Dendritic cell treated with granulocyte-macrophage colony-stimulating factor and Interleukin-4, amounts not matched to agents 40 ng/mL and 50 ng/mL, for 4 days (primary cell): Measurements from ENCODE around the gene TNFAIP1.
A peak's percentile ranks its signal among the peaks of the same experiment; 100 is the strongest.

Experiments
- H3K27ac Mint-ChIP-seq: one replicate; pipeline ENCODE4 v1.8.0; 2022; ENCODE audit warnings: mild to moderate bottlenecking, mixed read lengths
- H3K27me3 Mint-ChIP-seq: one replicate; pipeline ENCODE4 v1.8.0; 2022; ENCODE audit warnings: mild to moderate bottlenecking, mixed read lengths
- H3K36me3 Mint-ChIP-seq: one replicate; pipeline ENCODE4 v1.8.0; 2022; ENCODE audit warnings: low read depth, mixed read lengths
- H3K4me1 Mint-ChIP-seq: one replicate; pipeline ENCODE4 v1.8.0; 2022; ENCODE audit warnings: low read depth, mixed read lengths
- H3K4me3 Mint-ChIP-seq: one replicate; pipeline ENCODE4 v1.8.0; 2022; ENCODE audit warnings: mild to moderate bottlenecking, moderate library complexity, mixed read lengths
- H3K9me3 Mint-ChIP-seq: one replicate; pipeline ENCODE4 v1.8.0; 2022; ENCODE audit warnings: mixed read lengths
- intact Hi-C: fragments of 100-400 bp; cut with micrococcal nuclease; formaldehyde crosslinking; loops from one replicate; pipeline ENCODE4 v1.15.0; 2022

TNFAIP1 gene

DNA sequence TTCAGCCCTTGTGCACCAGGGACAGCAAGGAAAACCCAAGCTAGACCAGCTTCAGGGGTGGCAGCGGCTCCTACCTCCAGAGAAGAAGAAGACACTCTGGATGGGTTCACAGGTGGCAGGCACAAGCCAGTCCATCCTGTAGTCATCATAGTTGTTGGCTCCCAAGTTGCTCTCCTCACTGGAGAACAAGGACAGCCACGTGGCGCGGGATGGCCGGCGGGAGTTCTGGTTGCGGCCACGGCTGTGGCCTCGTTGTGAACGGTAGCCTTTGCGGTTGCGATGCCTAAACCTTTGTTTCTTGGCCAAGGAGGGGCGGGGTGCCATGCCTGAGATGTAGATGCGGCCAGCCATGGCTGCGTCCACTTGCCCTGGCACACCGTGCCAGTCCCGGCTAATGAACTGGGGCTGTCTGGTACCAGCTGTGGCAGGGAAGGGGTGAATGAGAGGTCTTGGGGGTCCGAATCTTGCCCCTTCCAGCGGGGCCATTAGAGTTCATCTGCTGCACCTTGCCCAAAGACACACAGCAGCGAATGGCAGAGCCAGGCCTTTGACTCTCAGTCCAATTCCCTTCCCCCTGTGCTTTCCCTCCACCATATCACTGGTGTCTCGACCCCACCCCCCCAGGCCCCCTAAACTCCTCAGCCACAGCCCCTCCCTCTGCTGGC, 32.2 kb downstream of the TNFAIP1 start:
- Mint-ChIP-seq H3K27ac (no peak overlapping the region), H3K9me3 (no peaks in the 10 kb centered on the region), H3K4me1 (peaks cover 31% of the 10 kb centered on the region), H3K36me3 (peaks cover 56% of the 10 kb centered on the region), H3K4me3 (no peak overlapping the region), H3K27me3 (peaks cover 13% of the 10 kb centered on the region)
- intact Hi-C loops, result no loop called here

DNA sequence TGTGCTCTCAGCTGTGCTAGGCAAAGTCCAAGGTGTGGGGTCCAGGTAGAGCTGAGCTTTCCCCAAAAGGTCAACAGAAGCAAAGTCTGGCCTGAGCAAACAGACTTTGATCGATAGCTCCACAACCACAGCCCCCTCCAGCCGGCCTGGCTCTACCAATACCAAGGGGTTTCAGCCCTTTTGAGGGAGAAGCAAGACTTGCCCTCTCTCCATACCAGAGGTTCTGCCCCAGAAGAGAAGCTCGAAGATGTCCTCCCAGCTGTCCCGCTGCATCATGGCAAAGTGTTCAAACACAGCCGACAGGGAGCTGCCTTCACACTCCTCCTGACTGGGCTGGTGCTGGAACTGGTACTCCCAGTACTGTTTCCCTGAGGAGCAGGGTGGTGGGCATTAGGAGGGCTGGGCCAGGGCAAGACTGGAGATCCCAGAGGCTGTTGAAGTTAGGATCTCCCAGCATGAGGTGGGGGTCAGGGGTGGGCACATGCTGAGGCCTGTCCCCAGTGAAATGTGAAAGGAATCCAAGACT, 32.8 kb downstream of the TNFAIP1 start:
- intact Hi-C loops, result no loop called here
- Mint-ChIP-seq H3K4me3 (no peak overlapping the region), H3K4me1 (peaks cover 35% of the 10 kb centered on the region), H3K27me3 (peaks cover 19% of the 10 kb centered on the region), H3K9me3 (no peaks in the 10 kb centered on the region), H3K36me3 (peaks cover 50% of the 10 kb centered on the region), H3K27ac (no peak overlapping the region)

DNA sequence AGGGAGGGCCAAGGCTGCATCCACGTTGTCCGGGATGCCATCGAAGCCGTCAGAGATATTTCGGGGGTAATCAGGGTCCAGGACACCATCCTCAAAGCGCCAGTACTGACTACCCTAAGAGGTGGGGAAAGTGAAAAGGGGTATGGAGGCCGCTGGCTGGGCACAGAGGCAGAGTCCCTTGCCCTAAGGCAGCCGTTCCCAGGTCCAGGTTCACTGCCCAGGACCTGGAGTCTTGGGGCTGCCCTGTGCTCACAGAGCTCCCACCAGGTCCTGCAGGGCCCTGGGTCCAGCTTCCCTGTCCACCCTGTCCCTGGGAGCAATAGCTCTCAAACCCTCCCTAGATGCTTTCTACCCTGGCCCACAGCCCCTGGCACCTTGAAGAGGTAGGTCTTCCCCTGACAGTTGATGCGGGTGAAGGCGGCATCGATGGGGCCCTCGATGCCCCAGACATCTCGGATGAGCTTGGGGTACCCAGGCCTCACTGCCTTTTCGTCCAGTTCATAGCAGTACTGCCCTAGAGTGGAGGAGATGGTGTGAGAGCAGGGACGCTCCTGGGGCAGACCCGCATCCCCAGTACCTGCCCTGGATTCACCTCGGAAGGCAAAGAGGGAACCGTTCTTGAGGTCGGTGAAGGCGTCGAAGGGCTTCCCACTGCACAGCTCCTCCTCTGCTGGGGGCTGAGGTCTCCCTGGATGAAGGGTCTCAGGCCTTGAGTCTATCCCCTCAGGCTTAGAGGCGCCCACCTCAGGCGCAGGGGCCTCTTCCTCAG, 33.5 kb downstream of the TNFAIP1 start:
- Mint-ChIP-seq H3K4me3 (no peak overlapping the region), H3K27me3 (peaks cover 25% of the 10 kb centered on the region), H3K36me3 (peaks cover 43% of the 10 kb centered on the region), H3K9me3 (no peaks in the 10 kb centered on the region), H3K4me1 (peaks cover 35% of the 10 kb centered on the region), H3K27ac (no peak overlapping the region)
- intact Hi-C loops, result no loop called here

DNA sequence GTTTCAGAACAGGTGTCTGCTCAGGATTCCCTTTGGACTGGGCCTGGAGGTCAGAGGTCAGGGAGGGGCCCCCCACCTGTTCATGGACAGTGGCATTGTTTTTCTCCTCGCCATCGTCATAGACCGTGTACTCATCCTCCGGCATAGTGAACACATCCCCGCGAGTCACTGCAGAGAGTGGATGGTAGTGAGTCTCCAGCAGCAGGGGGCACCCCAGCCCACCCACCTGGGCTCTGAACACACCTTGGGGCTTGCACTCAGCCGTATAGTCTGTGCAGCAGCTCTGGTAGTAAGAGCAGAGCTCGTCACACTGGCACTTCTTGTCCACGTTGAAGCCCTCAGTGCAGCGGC, 34.1 kb downstream of the TNFAIP1 start:
- no peaks in the 10 kb centered on the region for H3K9me3 Mint-ChIP-seq
- H3K36me3 Mint-ChIP-seq, result peaks cover 37% of the 10 kb centered on the region
- peaks cover 35% of the 10 kb centered on the region for H3K4me1 Mint-ChIP-seq
- H3K27me3 Mint-ChIP-seq, result peaks cover 28% of the 10 kb centered on the region
- H3K4me3 Mint-ChIP-seq, result no peak overlapping the region
- peak overlapping the region; percentile 28 for H3K27ac Mint-ChIP-seq
- intact Hi-C loops, result no loop called here

DNA sequence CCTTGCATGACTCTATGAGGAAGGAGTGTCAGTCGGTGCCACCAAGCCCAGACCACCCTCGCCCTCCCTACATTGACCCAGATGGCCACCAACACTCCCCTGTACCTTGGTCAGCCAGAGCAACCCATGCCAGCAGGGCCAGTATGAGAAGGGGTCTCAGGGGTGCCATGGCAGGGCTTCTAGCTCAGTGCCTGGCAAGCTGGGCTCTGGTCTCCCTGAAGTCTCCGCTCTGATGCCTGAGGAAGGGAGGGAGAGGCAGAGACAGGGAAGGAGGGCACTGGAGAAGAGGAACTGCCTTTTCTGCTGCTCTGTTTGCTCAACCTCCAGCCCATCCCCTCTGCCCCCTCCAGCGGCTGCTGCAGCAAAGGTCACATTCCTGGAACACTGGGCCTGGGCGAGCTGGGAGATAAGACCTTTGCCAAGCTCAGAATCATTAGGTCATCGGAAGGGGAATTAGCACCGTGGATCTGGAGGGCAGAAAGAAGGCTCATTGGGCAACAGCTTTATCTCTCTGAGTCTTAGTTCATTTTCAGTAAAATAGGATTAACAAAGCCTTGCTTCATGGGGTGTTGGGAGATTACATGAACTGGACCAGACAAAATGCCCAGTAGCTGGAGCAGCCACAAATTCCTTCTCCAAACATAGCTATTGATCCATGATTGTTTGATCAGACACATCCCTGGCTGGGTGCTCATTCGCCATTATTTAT, 34.6 kb downstream of the TNFAIP1 start, which contains the start of gene VTN:
VTN (minus strand) TSS at position 273 of the 709 bp plus-strand sequence; CDS start at position 169, 104 bp downstream.
- Mint-ChIP-seq H3K9me3 (no peaks in the 10 kb centered on the region), H3K27ac (peak within 1 kb of the TSS; percentile 28), H3K4me3 (peak within 1 kb of the TSS; percentile 76), H3K36me3 (peaks cover 32% of the 10 kb centered on the region), H3K27me3 (peaks cover 31% of the 10 kb centered on the region), H3K4me1 (peaks cover 35% of the 10 kb centered on the region)
- intact Hi-C loops, result no loop called here

DNA sequence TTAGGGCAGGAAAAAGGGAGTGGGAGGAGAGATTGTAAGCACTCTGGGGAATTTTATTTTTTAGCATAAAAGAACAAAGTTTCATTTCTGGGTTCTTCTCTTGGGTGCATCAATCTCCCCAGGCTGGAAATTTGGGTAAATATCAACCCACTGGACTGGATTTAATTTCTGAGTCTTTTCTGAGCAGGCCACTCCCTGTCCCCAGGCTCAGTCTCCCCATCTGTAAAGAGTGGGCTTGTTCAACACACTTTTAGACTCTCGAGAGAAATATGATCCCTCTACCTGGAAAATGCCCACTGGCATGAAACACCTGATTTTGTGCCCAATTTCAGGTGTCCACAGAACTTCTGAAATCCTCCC, 35.2 kb downstream of the TNFAIP1 start:
- intact Hi-C loops, result no loop called here
- Mint-ChIP-seq H3K4me1 (peaks cover 35% of the 10 kb centered on the region), H3K9me3 (no peaks in the 10 kb centered on the region), H3K36me3 (peaks cover 26% of the 10 kb centered on the region), H3K4me3 (no peak overlapping the region), H3K27me3 (peaks cover 33% of the 10 kb centered on the region), H3K27ac (peak overlapping the region; percentile 28)

DNA sequence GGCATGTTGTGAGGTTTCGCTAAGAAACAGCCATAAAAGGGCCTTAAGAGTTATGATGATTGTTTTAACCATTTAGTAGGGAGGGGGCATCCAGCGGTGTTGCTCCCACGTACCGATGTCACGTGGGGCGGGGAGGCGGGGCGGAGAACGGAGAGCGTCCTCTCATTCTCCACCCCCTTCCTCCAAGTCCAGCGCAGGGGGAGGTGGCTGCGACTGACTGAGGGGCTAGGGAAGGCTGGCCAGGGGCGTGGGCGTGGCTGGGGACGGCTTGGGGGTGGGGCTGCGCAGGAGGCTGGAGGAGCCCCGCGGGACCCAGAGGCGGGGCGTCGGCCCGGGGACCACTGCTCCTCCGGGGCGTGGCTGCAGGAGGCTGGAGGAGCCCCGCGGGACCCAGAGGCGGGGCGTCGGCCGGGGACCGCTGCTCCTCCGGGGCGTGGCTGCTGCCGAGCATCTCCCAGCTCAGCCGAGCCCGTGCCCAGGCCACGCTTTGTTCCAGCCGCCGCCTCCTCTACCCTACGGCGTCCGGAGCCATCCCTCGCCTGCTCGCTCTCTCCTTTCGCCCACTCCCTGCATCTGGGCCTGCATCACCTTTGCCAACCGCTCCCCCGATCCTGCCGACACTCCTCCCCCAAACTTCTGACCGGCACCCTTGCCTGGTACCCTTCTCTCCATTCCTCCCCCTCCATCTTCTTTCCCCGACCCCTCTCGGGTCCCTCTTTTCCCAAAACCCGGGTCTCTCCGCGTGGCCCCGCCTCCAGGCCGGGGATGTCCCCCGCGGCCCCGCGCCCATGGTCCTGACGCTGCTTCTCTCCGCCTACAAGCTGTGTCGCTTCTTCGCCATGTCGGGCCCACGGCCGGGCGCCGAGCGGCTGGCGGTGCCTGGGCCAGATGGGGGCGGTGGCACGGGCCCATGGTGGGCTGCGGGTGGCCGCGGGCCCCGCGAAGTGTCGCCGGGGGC, 36.0 kb downstream of the TNFAIP1 start, which contains the start of gene SARM1:
SARM1 (plus strand) TSS at position 450 of the 958 bp plus-strand sequence; CDS start at position 789, 339 bp downstream.
- peaks cover 18% of the 10 kb centered on the region for H3K36me3 Mint-ChIP-seq
- peak within 1 kb of the TSS; percentile 76 for H3K4me3 Mint-ChIP-seq
- H3K27ac Mint-ChIP-seq, result peak within 1 kb of the TSS; percentile 28
- peaks cover 35% of the 10 kb centered on the region for H3K4me1 Mint-ChIP-seq
- H3K27me3 Mint-ChIP-seq, result peaks cover 33% of the 10 kb centered on the region
- intact Hi-C loops, result no loop called here
- no peaks in the 10 kb centered on the region for H3K9me3 Mint-ChIP-seq

DNA sequence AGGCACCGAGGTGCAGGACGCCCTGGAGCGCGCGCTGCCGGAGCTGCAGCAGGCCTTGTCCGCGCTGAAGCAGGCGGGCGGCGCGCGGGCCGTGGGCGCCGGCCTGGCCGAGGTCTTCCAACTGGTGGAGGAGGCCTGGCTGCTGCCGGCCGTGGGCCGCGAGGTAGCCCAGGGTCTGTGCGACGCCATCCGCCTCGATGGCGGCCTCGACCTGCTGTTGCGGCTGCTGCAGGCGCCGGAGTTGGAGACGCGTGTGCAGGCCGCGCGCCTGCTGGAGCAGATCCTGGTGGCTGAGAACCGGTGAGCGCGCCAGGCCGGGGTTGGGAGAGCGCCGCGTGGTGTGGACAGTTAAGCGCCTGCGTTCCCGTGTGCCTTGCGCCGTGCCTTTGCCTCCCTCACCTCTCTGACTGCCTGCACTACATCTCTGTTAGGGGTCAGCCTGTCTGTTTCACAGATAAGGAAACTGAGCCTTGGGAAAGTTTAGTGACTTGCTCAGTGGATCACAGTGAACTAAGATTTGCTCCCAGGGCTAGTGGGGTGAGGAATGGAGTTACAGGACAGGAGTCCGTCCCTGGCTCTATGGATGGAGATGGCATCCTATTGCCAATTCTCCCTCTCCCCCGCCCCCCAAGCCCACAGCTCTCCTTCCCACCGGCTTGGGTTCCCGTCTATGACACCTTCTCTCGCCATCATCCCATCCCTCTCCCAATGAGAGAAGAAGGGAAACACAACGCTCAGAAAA, 36.8 kb downstream of the TNFAIP1 start:
- Mint-ChIP-seq H3K27ac (no peak overlapping the region), H3K36me3 (peaks cover 10% of the 10 kb centered on the region), H3K4me3 (peak overlapping the region; percentile 76), H3K27me3 (peaks cover 35% of the 10 kb centered on the region), H3K9me3 (no peaks in the 10 kb centered on the region), H3K4me1 (peaks cover 35% of the 10 kb centered on the region)
- intact Hi-C loops, result no loop called here

DNA sequence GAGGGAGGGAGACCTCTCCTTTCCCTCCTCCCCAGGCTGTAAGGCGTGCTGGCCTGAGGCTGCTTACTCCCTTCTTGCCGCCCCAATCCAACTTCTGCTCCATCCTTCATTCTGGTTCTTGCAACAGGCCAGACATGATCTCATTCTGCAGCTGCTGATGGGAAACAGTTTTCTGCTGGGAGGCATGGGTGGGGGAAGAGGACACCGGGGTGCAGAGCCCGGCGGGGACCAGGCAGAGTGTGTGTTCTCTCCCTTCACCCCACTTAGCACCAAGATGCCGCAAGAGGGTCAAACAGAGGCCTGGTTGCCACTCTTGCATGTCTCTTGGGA, 37.3 kb downstream of the TNFAIP1 start:
- Mint-ChIP-seq H3K27ac (no peak overlapping the region), H3K9me3 (no peaks in the 10 kb centered on the region), H3K27me3 (peaks cover 35% of the 10 kb centered on the region), H3K4me3 (peak overlapping the region; percentile 28), H3K36me3 (peaks cover 6% of the 10 kb centered on the region), H3K4me1 (peaks cover 35% of the 10 kb centered on the region)
- intact Hi-C loops, result no loop called here

DNA sequence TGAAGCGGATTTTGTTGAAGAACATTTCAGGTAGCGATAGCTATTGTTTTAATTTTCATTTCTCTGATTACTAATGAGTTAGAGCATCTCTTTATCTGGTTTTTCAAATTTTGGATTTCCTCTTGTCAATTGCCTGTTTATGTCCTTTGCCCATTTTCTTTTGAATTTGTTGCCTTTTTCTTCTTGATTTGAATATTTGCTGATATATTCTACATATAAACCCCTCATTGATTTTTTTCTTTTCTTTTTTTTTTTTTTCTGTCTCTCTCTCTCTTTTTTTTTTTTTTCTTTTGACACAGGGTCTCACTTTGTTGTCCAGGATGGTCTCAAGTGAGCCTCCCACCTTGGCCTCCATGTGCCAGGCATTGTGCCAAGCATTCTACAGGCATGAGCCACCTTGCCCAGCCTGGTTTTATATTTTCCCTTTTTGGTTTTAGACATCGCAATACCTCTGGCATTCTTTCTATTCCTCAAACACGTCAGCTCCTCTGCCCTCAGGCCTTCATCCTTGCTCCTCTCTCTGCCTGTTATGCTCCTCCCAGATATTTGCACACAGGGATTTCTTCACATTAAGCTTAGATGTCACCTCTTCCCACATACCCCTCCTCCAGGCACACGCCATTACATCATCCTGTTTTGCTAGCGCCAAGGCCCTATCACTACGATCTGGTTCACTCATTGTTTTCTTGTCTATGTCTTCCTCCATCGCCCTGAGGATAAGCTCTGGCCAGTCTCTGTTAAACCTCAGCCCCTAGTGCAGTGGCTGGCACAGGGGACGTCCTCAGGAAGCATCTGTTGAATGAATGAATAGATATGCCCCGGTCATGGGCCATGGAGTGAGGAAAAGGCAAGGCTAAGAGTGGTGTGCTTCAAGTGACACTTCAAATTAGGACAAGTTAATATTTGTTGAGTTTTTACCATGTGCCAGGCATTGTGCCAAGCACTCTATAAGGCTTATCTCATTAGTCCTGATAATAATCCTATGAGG, 44.5 kb downstream of the TNFAIP1 start:
- no peak overlapping the region for H3K4me3 Mint-ChIP-seq
- H3K36me3 Mint-ChIP-seq, result peaks cover 5% of the 10 kb centered on the region
- H3K27ac Mint-ChIP-seq, result no peak overlapping the region
- no peaks in the 10 kb centered on the region for H3K9me3 Mint-ChIP-seq
- H3K27me3 Mint-ChIP-seq, result peaks cover 55% of the 10 kb centered on the region
- intact Hi-C loops, result loop anchor here (5.0 to 10.0 kb wide), 2 partner anchors 37 to 165 kb away; no protein-coding TSS in a partner anchor
- peaks cover 32% of the 10 kb centered on the region for H3K4me1 Mint-ChIP-seq

DNA sequence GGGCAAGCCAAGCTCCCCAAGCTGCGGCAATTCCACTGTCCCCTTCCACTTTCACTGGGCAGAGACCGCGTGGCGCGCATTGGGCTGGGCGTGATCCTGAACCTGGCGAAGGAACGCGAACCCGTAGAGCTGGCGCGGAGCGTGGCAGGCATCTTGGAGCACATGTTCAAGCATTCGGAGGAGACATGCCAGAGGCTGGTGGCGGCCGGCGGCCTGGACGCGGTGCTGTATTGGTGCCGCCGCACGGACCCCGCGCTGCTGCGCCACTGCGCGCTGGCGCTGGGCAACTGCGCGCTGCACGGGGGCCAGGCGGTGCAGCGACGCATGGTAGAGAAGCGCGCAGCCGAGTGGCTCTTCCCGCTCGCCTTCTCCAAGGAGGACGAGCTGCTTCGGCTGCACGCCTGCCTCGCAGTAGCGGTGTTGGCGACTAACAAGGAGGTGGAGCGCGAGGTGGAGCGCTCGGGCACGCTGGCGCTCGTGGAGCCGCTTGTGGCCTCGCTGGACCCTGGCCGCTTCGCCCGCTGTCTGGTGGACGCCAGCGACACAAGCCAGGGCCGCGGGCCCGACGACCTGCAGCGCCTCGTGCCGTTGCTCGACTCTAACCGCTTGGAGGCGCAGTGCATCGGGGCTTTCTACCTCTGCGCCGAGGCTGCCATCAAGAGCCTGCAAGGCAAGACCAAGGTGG, 45.7 kb downstream of the TNFAIP1 start:
- peak overlapping the region; percentile 41 for H3K4me3 Mint-ChIP-seq
- H3K27ac Mint-ChIP-seq, result no peak overlapping the region
- H3K9me3 Mint-ChIP-seq, result no peaks in the 10 kb centered on the region
- H3K27me3 Mint-ChIP-seq, result peaks cover 57% of the 10 kb centered on the region
- H3K4me1 Mint-ChIP-seq, result peaks cover 37% of the 10 kb centered on the region
- peaks cover 5% of the 10 kb centered on the region for H3K36me3 Mint-ChIP-seq
- intact Hi-C loops, result loop anchor here (5.0 to 10.0 kb wide), 2 partner anchors 36 to 164 kb away; no protein-coding TSS in a partner anchor
